HG03469 (cell line): ENCODE measurements around the gene FGF11.

Experiments used
- ATAC-seq: cut with Tn5 transposase; IDR thresholded peaks from one replicate; pipeline ENCODE4 v1.9.1; 2021; ENCODE audit warnings: mild to moderate bottlenecking, moderate library complexity, moderate number of reproducible peaks; ENCODE audit not compliant: unreplicated experiment

The FGF11 gene

DNA sequence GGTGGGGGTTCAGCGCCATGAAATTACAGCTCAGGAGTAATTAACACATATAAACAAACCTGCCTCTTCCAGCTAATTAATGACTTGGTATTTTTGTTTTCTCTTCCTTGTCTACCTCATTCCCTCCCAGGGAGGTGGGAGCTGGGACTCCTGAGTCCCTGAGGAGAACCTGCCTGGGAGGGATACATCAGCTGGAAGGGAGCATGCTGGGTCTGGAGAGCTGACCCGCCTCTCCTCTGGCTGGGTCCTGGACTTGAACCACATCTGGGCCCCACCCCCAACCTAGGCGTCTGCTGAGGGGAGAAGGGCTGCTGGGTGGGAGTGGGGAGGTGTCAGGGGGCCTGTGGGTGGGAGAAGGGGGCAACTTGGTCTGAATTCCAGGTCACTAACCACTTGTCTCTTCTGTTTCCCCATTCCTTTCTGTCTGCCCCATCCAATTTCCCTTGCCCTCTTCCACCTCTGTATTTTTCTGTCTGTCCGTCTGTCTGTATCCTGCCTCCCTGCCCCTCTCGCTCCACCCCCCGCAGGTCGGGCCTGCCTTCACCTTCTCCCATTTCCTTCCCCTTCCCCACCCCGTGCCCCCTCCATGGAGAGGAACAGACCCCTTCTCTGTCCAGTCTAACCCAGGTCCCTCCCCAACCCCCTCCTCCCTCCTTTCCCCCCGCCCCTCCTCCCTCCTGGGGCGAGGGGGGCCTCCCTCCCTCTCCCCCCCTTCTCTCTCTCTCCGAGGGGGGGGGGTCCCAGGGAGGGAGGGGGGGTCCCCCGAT, 31.6 kb upstream of the FGF11 start, which contains the start of gene NLGN2:
NLGN2 (plus strand) TSS at position 361 of the 767 bp plus-strand sequence. CDS start 411 bp downstream, outside the sequence.
- no peak for ATAC-seq

DNA sequence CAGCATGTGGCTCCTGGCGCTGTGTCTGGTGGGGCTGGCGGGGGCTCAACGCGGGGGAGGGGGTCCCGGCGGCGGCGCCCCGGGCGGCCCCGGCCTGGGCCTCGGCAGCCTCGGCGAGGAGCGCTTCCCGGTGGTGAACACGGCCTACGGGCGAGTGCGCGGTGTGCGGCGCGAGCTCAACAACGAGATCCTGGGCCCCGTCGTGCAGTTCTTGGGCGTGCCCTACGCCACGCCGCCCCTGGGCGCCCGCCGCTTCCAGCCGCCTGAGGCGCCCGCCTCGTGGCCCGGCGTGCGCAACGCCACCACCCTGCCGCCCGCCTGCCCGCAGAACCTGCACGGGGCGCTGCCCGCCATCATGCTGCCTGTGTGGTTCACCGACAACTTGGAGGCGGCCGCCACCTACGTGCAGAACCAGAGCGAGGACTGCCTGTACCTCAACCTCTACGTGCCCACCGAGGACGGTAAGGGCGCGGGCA, 31.0 kb upstream of the FGF11 start:
- no peak for ATAC-seq

DNA sequence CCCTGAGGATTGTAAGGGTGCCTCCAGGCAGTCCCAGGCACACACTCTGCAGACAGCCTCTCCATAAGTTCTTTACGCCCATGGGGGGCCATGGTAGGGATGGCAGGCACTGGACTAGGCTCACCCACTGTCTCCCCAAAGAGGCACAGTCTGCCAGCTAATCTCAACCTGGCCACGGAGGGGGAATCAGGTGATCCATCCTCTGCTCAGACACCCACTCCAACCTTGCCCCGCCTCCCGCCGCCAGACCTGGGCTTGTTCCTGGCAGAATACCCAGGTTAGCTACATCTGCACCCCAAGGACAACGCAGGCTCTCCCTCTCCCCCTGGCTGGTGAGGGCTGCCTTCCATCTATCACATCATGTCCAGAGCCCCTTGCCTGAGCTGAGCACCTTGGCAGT, 30.4 kb upstream of the FGF11 start:
- no peak for ATAC-seq

DNA sequence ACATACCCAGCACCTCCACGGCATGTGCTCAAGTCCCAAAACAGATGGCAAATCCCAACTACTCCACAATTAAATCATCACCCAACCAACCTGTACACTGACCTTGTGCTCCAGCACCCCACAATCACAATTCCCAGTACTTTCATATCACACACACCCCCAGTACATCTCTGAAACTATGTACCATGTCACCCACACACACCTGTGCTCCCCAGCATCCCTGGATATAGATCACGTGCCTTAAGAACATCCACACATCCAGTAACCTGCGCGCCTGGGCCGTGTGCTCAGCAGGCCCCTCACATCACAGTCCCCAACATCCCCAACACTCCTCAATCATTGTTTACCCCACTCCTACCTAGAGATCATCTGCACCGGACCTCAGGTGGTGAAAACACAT, 29.6 kb upstream of the FGF11 start:
- ATAC-seq = no peak

DNA sequence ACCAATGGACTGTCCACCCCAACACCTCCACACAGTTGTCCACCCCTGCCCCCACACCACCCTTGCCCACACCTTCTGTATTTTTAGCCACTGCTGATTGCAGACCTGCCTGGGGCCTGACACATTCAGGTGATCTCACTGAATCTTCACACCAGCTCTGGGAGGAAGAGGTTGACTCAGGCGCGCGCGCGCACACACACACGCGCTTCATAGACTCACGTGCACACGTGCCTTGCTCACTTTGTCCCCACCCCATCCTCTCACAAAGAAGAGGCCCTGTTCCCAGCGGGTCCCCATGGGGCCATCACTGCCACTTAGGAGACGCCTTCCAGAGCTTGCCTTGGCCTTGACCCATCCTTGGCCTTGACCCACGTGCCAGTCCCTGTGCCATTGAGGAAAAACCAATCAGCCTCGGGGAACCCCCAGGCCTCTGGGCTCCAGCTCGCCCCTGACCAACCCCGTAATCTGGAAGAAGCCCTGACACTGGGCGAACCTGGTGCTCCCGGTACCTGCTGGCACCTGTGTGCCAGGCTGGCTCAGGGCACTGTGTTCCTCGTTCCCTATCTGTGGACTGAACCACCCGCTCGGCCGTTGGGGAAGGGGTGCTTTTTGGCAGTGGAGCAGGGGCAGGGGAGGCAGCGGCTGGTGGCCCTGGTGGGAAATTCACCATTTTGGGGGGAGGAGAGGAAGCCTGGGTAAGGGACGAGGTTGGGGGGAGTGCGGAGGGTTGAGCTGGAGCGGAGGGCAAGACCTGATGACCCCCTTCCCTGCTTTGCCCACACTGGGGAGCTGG, 28.5 kb upstream of the FGF11 start:
- no peak for ATAC-seq

DNA sequence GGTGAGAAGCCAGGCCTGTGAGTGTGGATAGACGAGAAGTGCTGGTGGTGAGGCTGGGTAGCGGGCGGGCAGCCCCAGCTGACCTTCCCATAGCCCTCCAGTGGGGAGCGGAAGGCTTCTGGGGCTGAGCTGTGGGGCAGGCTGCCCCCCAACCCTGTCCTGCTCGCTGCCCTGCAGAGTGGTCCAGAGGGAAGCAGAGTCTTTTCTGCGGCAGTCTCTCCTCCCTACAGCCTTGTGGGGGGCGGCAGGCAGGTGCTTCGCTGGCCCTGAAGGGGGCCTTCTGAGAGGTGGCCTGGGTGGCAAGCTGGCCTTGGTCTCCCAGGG, 27.9 kb upstream of the FGF11 start:
- no peak for ATAC-seq

DNA sequence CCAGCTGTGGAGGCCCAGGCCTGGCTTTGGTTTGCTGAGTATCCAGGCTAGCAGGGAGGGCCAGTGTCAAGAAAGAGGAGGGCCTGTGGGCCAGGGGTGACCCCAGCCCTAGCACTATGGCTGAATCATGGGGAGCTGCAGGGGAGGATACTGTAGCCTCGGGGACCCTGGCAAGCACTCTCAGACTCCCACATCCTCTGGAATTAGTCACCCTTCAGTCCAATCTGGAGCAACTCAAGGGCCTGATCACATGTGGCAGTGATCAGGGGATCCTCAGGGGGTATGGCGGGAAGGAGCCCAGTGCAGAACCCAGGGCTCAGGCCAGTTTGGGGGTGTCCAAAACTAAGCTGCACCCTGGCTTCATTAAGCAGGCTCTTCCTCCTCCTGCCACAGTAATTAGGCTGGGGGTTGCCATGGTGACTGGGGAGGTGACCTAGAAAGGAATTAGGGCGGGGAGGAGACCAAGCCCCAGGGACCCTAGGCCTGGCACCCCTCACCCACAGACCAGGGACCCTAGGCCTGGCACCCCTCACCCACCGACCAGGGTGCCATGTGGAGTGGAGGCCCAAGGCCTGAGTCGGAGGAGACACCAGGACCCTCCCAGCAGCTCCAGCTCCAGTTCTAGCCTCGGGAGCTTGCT, 25.8 kb upstream of the FGF11 start:
- no peak for ATAC-seq

DNA sequence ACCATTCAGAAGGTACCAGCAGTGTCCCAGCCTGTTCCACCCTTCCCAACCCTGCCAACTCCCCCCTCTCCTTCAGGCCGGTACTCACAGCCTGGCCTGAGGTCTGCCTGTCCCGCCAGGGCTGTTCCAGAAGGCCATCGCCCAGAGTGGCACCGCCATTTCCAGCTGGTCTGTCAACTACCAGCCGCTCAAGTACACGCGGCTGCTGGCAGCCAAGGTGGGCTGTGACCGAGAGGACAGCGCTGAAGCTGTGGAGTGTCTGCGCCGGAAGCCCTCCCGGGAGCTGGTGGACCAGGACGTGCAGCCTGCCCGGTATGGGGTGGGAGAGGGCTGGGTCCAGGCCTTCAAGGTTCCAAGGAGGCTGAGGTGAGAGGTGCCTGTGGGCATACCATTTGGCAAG, 24.5 kb upstream of the FGF11 start:
- no peak for ATAC-seq

DNA sequence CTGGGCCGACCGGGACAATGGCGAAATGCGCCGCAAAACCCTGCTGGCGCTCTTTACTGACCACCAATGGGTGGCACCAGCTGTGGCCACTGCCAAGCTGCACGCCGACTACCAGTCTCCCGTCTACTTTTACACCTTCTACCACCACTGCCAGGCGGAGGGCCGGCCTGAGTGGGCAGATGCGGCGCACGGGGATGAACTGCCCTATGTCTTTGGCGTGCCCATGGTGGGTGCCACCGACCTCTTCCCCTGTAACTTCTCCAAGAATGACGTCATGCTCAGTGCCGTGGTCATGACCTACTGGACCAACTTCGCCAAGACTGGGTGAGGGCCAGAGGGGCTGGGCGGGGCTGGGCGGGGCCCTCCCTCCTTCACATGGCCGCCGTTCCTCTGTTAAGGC, 23.5 kb upstream of the FGF11 start:
- ATAC-seq = no peak

DNA sequence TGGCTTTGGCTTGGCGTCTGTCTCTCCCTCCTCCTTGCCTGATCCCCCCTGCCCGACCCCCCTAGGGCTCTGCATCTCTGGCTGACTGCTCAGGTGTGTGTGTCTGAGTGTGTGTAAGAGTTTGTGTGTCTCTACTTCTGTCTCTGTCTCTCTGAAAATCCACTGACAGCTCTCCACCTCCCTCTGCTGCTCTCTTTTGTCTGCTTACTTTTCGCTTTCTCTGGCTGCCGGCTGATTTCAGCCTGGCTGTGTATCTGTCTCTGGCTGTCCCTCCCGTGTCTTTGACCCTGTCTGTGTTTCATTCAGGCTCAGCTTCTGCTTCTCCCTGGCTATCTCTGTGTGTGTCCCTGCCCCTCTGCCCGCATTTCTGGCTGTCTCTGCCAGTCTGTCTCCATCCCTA, 23.0 kb upstream of the FGF11 start:
- ATAC-seq = no peak

DNA sequence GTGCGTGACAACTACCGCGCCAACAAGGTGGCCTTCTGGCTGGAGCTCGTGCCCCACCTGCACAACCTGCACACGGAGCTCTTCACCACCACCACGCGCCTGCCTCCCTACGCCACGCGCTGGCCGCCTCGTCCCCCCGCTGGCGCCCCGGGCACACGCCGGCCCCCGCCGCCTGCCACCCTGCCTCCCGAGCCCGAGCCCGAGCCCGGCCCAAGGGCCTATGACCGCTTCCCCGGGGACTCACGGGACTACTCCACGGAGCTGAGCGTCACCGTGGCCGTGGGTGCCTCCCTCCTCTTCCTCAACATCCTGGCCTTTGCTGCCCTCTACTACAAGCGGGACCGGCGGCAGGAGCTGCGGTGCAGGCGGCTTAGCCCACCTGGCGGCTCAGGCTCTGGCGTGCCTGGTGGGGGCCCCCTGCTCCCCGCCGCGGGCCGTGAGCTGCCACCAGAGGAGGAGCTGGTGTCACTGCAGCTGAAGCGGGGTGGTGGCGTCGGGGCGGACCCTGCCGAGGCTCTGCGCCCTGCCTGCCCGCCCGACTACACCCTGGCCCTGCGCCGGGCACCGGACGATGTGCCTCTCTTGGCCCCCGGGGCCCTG, 22.2 kb upstream of the FGF11 start:
- no peak for ATAC-seq

DNA sequence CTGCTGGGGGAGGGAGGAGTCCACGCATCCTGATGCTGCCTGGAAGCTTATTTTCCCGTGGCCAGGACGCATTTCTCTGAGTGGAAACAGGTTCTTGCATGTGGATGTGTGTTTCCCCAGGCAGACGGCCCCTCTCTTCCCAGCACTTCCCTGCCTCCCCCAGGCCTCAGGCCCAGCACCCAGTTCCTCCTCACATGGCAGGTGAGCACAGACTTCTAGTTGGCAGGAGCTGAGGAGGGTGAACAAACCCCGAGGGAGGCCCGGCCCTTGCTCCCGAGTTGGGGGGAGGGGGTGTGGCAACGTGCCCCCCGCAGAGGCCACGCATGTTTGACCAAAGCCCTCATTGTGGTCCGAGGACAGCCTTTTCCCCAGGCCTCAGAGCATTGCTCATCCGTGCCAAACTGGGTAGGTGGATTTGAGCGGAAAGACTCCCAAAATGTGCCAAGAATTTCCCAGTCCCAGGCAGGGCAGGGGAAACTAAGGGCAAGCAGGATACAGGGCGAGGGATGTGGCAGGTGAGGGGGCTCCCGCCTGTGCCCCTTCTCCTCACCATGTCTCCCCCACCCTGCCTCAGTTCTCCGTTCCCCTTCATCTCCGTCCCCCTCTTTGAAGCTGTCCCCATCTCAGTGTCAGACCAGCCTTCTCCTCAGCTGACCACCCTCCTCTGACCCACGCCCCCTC, 20.7 kb upstream of the FGF11 start:
- no peak for ATAC-seq

DNA sequence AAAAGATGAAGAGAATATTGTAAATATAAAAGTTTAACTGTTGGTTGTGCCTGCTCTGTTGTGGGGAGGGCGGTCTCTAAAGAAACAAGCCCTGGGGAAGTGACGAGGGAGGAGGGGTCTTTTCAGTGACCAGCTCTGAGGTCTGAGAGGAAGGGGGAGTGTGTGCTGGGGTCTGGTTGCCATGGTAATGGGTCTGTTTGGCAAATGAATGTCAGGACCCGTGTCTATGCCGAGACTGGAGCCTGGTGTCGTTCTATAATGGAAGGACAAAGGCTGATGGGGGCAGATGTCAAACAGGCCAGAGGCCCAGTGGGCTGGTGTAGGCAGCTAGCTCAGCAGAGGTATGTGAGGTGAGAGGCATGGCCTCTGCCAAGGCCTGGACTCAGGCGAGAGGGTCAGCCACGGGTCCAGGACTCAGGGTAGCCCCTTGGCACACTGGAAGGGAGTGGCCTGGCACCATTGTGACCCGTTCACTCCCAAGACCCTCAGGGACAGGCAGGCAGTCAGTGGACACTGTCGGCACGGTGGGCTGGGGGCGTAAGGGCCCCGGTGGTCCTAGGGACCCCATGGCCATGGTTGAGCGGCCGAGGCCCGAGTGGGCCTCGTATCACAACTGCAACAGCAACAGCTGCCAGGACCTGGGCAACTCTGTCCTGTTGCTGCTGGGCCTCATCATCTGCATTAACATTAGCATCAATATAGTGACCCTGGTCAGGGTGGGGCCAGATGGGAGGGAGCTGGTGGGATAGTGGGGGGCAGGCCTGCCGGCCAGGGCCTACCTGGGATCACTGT, 19.3 kb upstream of the FGF11 start, which contains the start of gene SPEM1:
SPEM1 (plus strand) TSS at position 506 of the 792 bp plus-strand sequence; CDS start at position 567, 61 bp downstream.
- no peak for ATAC-seq

DNA sequence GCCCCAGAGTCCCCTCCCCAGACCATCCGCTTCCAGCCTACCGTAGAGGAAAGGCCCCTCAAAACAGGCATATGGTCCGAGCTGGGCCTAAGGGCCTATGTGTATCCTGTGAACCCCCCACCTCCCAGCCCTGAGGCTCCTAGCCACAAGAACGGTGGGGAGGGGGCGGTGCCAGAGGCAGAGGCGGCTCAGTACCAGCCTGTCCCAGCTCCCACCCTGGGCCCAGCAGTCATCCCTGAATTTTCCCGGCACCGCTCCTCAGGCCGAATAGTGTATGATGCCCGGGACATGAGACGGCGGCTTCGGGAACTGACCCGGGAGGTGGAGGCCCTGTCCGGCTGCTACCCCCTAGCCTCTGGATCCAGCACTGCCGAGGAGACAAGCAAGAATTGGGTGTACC, 18.1 kb upstream of the FGF11 start:
- ATAC-seq = no peak

DNA sequence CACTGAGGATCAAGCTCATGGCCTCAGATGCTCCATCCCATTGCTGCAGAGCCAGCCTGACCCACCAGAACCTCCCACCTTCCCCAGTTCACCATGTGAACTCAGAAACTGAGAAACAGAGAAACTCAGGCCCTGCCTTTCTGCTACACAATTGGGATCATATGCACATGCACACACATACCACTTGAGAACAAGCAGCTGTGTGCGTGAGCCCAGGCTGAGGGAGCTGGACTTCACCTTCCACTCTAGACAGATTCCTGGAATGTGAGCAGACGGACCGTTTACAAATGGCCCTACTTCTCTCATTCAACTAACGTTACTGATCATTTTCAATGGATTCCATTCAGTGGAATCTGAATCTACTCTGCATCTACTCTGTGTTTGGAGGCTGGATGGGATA, 15.6 kb upstream of the FGF11 start:
- ATAC-seq = no peak

DNA sequence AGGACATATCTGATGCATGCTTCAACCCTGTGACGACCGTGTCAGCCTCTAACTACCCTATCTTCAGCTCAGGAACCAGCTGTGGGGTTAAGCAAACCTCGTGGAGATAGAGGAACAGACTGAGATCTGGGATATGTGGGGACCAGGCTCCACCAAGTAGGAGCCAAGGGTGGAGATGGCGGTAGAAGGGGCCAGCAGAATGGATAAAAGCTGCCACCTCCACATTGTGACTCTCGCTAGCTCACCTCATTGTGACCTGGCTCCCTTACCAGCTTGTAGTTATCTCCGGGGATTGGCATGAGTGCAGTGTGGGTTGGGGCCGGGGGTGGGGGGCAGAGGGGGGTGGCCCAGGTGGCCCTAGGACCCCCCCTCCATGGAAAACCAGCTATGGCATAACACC, 14.0 kb upstream of the FGF11 start, which contains the start of gene SPEM2:
SPEM2 (plus strand) TSS at position 301 of the 400 bp plus-strand sequence; CDS start at position 374, 73 bp downstream.
- ATAC-seq = no peak

DNA sequence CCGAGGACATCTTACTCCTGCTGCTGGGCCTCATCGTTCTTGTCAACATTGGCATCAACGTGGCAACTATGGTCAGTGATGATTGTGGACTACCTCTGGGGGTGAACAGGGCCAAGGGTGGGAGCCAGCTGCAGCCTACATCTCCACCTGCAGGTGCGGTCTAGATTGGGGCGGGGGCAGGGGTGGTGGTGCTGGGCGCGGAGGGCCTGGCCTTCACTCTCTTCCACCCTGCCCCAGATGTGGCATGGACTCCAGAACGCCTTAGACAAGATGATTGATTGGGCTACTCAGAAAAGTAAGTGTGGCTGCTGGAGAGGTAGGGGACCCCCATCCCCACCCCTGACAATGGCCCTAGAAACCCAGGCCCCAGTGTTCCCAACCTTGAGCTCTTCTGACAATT, 13.6 kb upstream of the FGF11 start:
- no peak for ATAC-seq

DNA sequence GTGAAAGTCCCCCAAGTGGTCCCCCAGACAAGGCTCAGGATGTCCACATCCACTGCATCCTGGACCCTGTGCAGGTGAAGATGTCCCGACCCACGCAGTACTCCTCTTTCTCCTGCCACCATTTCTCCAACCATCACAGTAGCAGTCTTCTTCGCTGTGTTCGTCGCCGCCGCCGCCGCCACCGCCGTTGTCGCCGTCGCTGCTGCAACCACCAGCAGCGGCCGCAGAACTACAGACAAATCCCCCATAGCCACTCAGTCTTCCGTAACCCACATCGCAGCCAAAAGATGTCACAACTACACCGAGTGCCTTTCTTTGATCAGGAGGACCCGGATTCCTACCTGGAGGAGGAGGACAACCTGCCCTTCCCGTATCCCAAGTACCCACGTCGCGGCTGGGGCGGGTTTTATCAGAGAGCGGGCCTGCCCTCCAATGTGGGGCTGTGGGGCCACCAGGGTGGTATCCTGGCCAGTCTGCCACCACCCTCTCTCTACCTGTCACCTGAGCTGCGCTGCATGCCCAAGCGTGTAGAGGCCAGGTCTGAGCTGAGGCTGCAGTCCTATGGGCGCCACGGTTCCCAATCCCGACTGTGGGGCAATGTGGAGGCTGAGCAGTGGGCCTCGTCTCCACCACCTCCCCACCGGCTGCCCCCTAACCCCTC, 13.0 kb upstream of the FGF11 start:
- no peak for ATAC-seq

DNA sequence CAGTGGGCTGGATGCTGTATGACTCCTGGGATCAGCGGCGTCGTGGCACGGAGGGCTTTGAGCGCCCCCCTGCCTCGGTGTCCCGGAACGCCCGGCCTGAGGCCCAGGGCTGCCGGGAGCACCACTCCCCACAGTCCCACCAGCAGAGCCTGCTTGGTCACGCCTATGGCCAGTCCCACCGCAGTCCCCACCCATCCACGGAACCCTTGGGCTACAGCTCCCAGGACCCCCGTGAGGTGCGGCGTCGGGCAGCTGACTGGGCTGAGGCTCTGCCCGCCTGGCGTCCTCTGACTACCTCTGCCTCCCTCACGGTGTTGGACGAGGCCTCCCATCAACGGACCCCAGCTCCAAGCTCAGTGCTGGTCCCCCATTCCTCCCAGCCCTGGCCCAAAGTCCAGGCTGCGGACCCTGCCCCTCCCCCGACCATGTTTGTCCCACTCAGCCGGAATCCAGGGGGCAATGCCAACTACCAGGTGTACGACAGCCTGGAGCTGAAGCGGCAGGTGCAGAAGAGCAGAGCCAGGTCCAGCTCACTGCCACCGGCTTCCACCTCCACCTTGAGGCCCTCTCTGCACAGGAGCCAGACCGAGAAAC, 12.3 kb upstream of the FGF11 start:
- ATAC-seq = no peak
